H1 (cell line): ENCODE data around the gene MAP2K5. TPM values are rescaled to one million over a fixed set of nuclear protein-coding genes. Genes with fewer than 3 reads are reported as not detected.

ENCODE experiments used
- CTCF ChIA-PET: fragments of 300-600 bp; sonication (Branson Sonifier 250); formaldehyde crosslinking; loops from one replicate; lab custom pipeline; 2021; ENCODE audit not compliant: partially characterized antibody; lab: Charles Lee
- POLR2A ChIA-PET: fragments of 300-600 bp; sonication (Branson Sonifier 250); formaldehyde crosslinking; loops from one replicate; lab custom pipeline; 2021; ENCODE audit warnings: inconsistent platforms; ENCODE audit not compliant: partially characterized antibody; lab: Charles Lee
- DNase-seq, 2 experiments: peaks; one replicate each; pipeline versions ENCODE4 v3.0.0 to v3.0.0-alpha.2; 2010 to 2022; ENCODE audit warnings: low spot score in 2 of 2, low read depth in 1 of 2, mixed read lengths in 1 of 2
- FAIRE-seq: peaks from 2 replicates; lab custom pipeline; 2011; peaks lifted over from hg19 to GRCh38; lab: Jason Lieb, UNC
- H2AFZ ChIP-seq: 2 replicates; pipeline ENCODE4 v1.8.1; 2012; ENCODE audit warnings: low read length, inconsistent platforms
- H2AK5ac ChIP-seq: 2 replicates; pipeline ENCODE4 v1.6.1; 2013; ENCODE audit warnings: low read depth, low read length
- H2BK120ac ChIP-seq: replicated peaks from 2 replicates; pipeline ENCODE3; 2013; ENCODE audit warnings: low read depth, low read length, inconsistent platforms
- H2BK12ac ChIP-seq: 2 replicates; pipeline ENCODE4 v1.6.1; 2013; ENCODE audit warnings: low read depth, low read length
- H2BK15ac ChIP-seq: 2 replicates; pipeline ENCODE4 v1.6.1; 2013; ENCODE audit warnings: low read length
- H2BK20ac ChIP-seq: 2 replicates; pipeline ENCODE4 v1.6.1; 2013; ENCODE audit warnings: low read length
- H2BK5ac ChIP-seq: 2 replicates; pipeline ENCODE4 v1.6.1; 2013; ENCODE audit warnings: low read depth, low read length
- H3K14ac ChIP-seq: 2 replicates; pipeline ENCODE4 v1.6.1; 2013; ENCODE audit warnings: inconsistent platforms; ENCODE audit not compliant: insufficient read length
- H3K18ac ChIP-seq: 2 replicates; pipeline ENCODE4 v1.6.1; 2013; ENCODE audit warnings: low read length; ENCODE audit errors: extremely low read depth
- H3K23ac ChIP-seq: 2 replicates; pipeline ENCODE4 v1.6.1; 2013; ENCODE audit warnings: inconsistent platforms; ENCODE audit not compliant: insufficient read length
- H3K23me2 ChIP-seq: 2 replicates; pipeline ENCODE4 v1.6.1; 2013; ENCODE audit warnings: low read depth, low read length
- H3K27ac ChIP-seq: 2 replicates; pipeline ENCODE4 v1.6.1; 2011; ENCODE audit warnings: low read depth, low read length, inconsistent platforms
- H3K27me3 ChIP-seq, 4 experiments: replicated peaks in 1 of 4; 1 replicate in 1 of 4; 2 replicates in 3 of 4; pipeline versions ENCODE4 v1.6.1 to v1.8.1; 2011 to 2013; ENCODE audit warnings: low read length in 3 of 4, mild to moderate bottlenecking in 3 of 4, inconsistent platforms in 2 of 4, mixed read lengths in 2 of 4, moderate library complexity in 1 of 4; ENCODE audit not compliant: control insufficient read depth in 3 of 4, insufficient read depth in 3 of 4; ENCODE audit errors: extremely low read depth in 1 of 4
- H3K36me3 ChIP-seq, 4 experiments: 2 replicates each; pipeline versions ENCODE4 v1.6.1 to v1.8.1; 2011 to 2013; ENCODE audit warnings: mild to moderate bottlenecking in 4 of 4, low read length in 3 of 4, moderate library complexity in 2 of 4, control low read depth in 1 of 4, inconsistent platforms in 1 of 4; ENCODE audit not compliant: insufficient read depth in 4 of 4, control insufficient read depth in 2 of 4
- H3K4ac ChIP-seq: replicated peaks from 2 replicates; pipeline ENCODE3; 2013; ENCODE audit warnings: low read length, low read depth, mixed read lengths, inconsistent platforms; ENCODE audit not compliant: insufficient read length
- H3K4me1 ChIP-seq, 4 experiments: replicated peaks in 1 of 4; 1 replicate in 1 of 4; 2 replicates in 3 of 4; pipeline versions ENCODE4 v1.6.1 to v1.8.1; 2011 to 2013; ENCODE audit warnings: low read length in 3 of 4, inconsistent platforms in 2 of 4, mixed read lengths in 1 of 4; ENCODE audit not compliant: insufficient read depth in 4 of 4, control insufficient read depth in 3 of 4
- H3K4me2 ChIP-seq, 2 experiments: 2 replicates each; pipeline versions ENCODE4 v1.6.1 to v1.8.1; 2011 to 2013; ENCODE audit warnings: low read depth in 2 of 2, low read length in 2 of 2, control low read depth in 1 of 2, inconsistent platforms in 1 of 2, mild to moderate bottlenecking in 1 of 2; ENCODE audit not compliant: insufficient read depth in 1 of 2
- H3K4me3 ChIP-seq, 4 experiments: fragments of 200-600, 300-600 bp in 1 of 4; sonication (generic), shearing (Covaris generic), sonication (Bioruptor Twin) in 1 of 4; 2 replicates each; pipeline versions ENCODE4 v1.5.1 to v1.8.1; 2011 to 2016; ENCODE audit warnings: low read length in 4 of 4, low read depth in 3 of 4, control low read depth in 2 of 4, inconsistent platforms in 2 of 4, mild to moderate bottlenecking in 2 of 4, mixed read lengths in 1 of 4, moderate library complexity in 1 of 4; ENCODE audit not compliant: insufficient read depth in 2 of 4; ENCODE audit errors: extremely low read depth in 1 of 4
- H3K56ac ChIP-seq: replicated peaks from 2 replicates; pipeline ENCODE3; 2013; ENCODE audit warnings: low read depth, mild to moderate bottlenecking, mixed read lengths, low read length, inconsistent platforms; ENCODE audit not compliant: insufficient read length
- H3K79me1 ChIP-seq: 2 replicates; pipeline ENCODE4 v1.6.1; 2013; ENCODE audit warnings: low read depth, low read length, control low read depth
- H3K79me2 ChIP-seq, 2 experiments: 2 replicates each; pipeline versions ENCODE4 v1.6.1 to v1.8.1; 2012 to 2013; ENCODE audit warnings: low read length in 2 of 2, mild to moderate bottlenecking in 2 of 2, inconsistent platforms in 1 of 2; ENCODE audit not compliant: insufficient read depth in 2 of 2, control insufficient read depth in 1 of 2
- H3K9ac ChIP-seq, 4 experiments: replicated peaks in 1 of 4; 1 replicate in 1 of 4; 2 replicates in 3 of 4; pipeline versions ENCODE4 v1.6.1 to v1.8.1; 2011 to 2013; ENCODE audit warnings: low read depth in 3 of 4, low read length in 3 of 4, control low read depth in 2 of 4, mild to moderate bottlenecking in 2 of 4, moderate library complexity in 2 of 4, inconsistent platforms in 1 of 4; ENCODE audit errors: extremely low read depth in 1 of 4
- H3K9me3 ChIP-seq, 2 experiments: 2 replicates each; pipeline versions ENCODE4 v1.6.1 to v1.8.1; 2012 to 2013; ENCODE audit warnings: mild to moderate bottlenecking in 2 of 2, moderate library complexity in 2 of 2, control low read depth in 1 of 2, inconsistent platforms in 1 of 2, low read depth in 1 of 2, low read length in 1 of 2, mixed read lengths in 1 of 2; ENCODE audit not compliant: insufficient read depth in 2 of 2
- H4K20me1 ChIP-seq, 2 experiments: replicated peaks in 1 of 2; 2 replicates each; pipeline versions ENCODE3 to v1.8.1; 2011 to 2013; ENCODE audit warnings: inconsistent platforms in 2 of 2, low read length in 2 of 2, mild to moderate bottlenecking in 1 of 2; ENCODE audit not compliant: insufficient read depth in 2 of 2, control insufficient read depth in 1 of 2
- H4K5ac ChIP-seq: 2 replicates; pipeline ENCODE4 v1.6.1; 2013; ENCODE audit warnings: low read length, low read depth, mixed read lengths, inconsistent platforms; ENCODE audit not compliant: insufficient read length
- H4K8ac ChIP-seq: 2 replicates; pipeline ENCODE4 v1.8.0; 2013; ENCODE audit warnings: mild to moderate bottlenecking, moderate library complexity, low read length, inconsistent platforms; ENCODE audit not compliant: insufficient read depth; ENCODE audit errors: extremely low read depth
- H4K91ac ChIP-seq: replicated peaks from 2 replicates; pipeline ENCODE3; 2013; ENCODE audit warnings: low read length, mixed read lengths, inconsistent platforms; ENCODE audit not compliant: insufficient read length
- BACH1 ChIP-seq: IDR thresholded peaks from 2 replicates; pipeline ENCODE4 v1.6.1; 2012; ENCODE audit warnings: low read length, improper control_type of control experiment
- WGBS, 2 experiments: shearing (Covaris generic) in 1 of 2; methylation state at CpG; one replicate each; pipeline versions ENCODE4 v1.1.6 to v1.1.7; 2013 to 2015; ENCODE audit warnings: low lambda C conversion rate in 2 of 2, mixed read lengths in 2 of 2, inconsistent platforms in 1 of 2, low coverage in 1 of 2, missing lambda C conversion rate in 1 of 2; ENCODE audit not compliant: insufficient replicate concordance in 2 of 2, insufficient coverage in 1 of 2, insufficient read length in 1 of 2; ENCODE audit errors: extremely low coverage in 1 of 2, missing lambda C conversion rate in 1 of 2; 5-methylcytosine and 5-hydroxymethylcytosine counted together
- polyA plus RNA-seq, 7 experiments: library from polyadenylated mRNA; depleted of rRNA in 3 of 7; stranded (reverse) in 5 of 7; unstranded in 2 of 7; fragments of >200 nt in 5 of 7; fragments of 200-250 nt in 2 of 7; gene quantifications; 1 replicate in 5 of 7; 2 replicates in 1 of 7; 4 replicates in 1 of 7; pipeline versions ENCODE4 v1.2.1 to v1.2.3, GENCODE V29; 2011 to 2013; ENCODE audit warnings: missing spikeins in 2 of 7, mixed read lengths in 2 of 7
- total RNA-seq: library from RNA; stranded (reverse); fragmentation: NEBNext Ultra II Directional; extraction: Animal tissue kit (Norgen Biotek cat#: 25700); gene quantifications from 2 replicates; pipeline ENCODE4 v1.2.1, GENCODE V29; 2021

Gene MAP2K5
- total and polyA plus RNA-seq, 2 of the 8 experiments (the other 6 are each of a cell fraction or from before 2014, with no cell fraction given) = 4.4 to 15.8 TPM

- Histone ChIP-seq H3K4me2 (no peak overlapping the region), H3K79me1 (no peaks in the 10 kb centered on the region), H3K27ac (no peak overlapping the region), H3K4ac (no peak overlapping the region), H3K9me3 (no peaks in the 10 kb centered on the region), H2BK20ac (no peak overlapping the region), H3K9ac (no peak overlapping the region), H3K23me2 (no peaks in the 10 kb centered on the region; the same call in 1 of the 2 replicates), H3K23ac (no peak overlapping the region), H3K27me3 (no peaks in the 10 kb centered on the region), H2BK120ac (no peak overlapping the region), H4K8ac (no peak overlapping the region), H2BK15ac (no peak overlapping the region), H2BK5ac (no peak overlapping the region), H3K14ac (no peak overlapping the region), H2BK12ac (no peak overlapping the region), H3K4me1 (peaks cover 2 to 19% (median 13%) of the 10 kb centered on the region in 4 experiments; a peak in 6 of 7 replicates), H3K4me3 (no peak overlapping the region), H3K18ac (no peak overlapping the region), H4K5ac (no peak overlapping the region), H4K91ac (no peak overlapping the region), H2AK5ac (no peak overlapping the region), H4K20me1 (no peaks in the 10 kb centered on the region), H3K79me2 (no peaks in the 10 kb centered on the region), H3K56ac (no peak overlapping the region), H3K36me3 (no peaks in the 10 kb centered on the region), H2AFZ (no peak overlapping the region)
- no peak for FAIRE-seq
- WGBS, 2 experiments = 87% methylated on average over 5 of the region's 5 CpGs; no CpG with 5 or more reads in 1 of the 2 experiments
- no peak for DNase-seq
- ChIA-PET POLR2A (interaction anchor here (0.9 kb wide), 1 partner anchor 12 kb away, joined by 3 read pairs; no protein-coding TSS in a partner anchor), CTCF (interaction anchor here (1.2 to 2.0 kb wide), 2 partner anchors 9 to 15 kb away, joined by 3 to 6 read pairs; no protein-coding TSS in a partner anchor)
- TF ChIP-seq BACH1 = no peak
Observed at GRCh38 chr15:67778968-67779548, 236.6 kb downstream of the MAP2K5 start.
